HPDE6-E6E7 (cell line): Measurements from ENCODE around the gene XRCC6.
"Not testable (repeated sequence)": the region's sequence is repeated elsewhere in the genome, so short reads cannot be mapped to it uniquely, and the experiment has no call there.

Experiments used
- DNase-seq: peaks from one replicate; pipeline ENCODE4 v3.0.0; 2011; ENCODE audit warnings: missing footprints; ENCODE audit errors: extremely low spot score

Gene XRCC6

GRCh38 chr22:41621099-41621910 is at the start of gene XRCC6:
XRCC6 (plus strand) TSS chr22:41621295; CDS start chr22:41622005, 710 bp downstream.
- DNase-seq: peak; percentile 100

- DNase-seq: no peak
Measured at GRCh38 chr22:41571786-41572185, 49.3 kb upstream of the XRCC6 start.

- not testable (repeated sequence) for DNase-seq
Measured at GRCh38 chr22:41572305-41572704, 48.8 kb upstream of the XRCC6 start.

GRCh38 chr22:41573677-41574076 is 47.4 kb upstream of the XRCC6 start:
- DNase-seq: no peak

- DNase-seq: no peak
Measured at GRCh38 chr22:41574847-41575381, 46.2 kb upstream of the XRCC6 start.

GRCh38 chr22:41575533-41575932 is 45.6 kb upstream of the XRCC6 start:
- DNase-seq: no peak

GRCh38 chr22:41576877-41577276 is 44.2 kb upstream of the XRCC6 start:
- peak; percentile 41 for DNase-seq

- no peak for DNase-seq
Measured at GRCh38 chr22:41578114-41578513, 43.0 kb upstream of the XRCC6 start.

- no peak for DNase-seq
Measured at GRCh38 chr22:41578818-41579217, 42.3 kb upstream of the XRCC6 start.

GRCh38 chr22:41579297-41579996 is 41.6 kb upstream of the XRCC6 start:
- no peak for DNase-seq

- no peak for DNase-seq
Measured at GRCh38 chr22:41579997-41580355, 41.1 kb upstream of the XRCC6 start.

GRCh38 chr22:41582694-41583093 is 38.4 kb upstream of the XRCC6 start:
- DNase-seq: no peak

- no peak for DNase-seq
Measured at GRCh38 chr22:41584881-41585280, 36.2 kb upstream of the XRCC6 start.

- no peak for DNase-seq
Measured at GRCh38 chr22:41585898-41586297, 35.2 kb upstream of the XRCC6 start.

- DNase-seq: no peak
Measured at GRCh38 chr22:41587347-41587723, 33.8 kb upstream of the XRCC6 start.

- DNase-seq: peak; percentile 98
Measured at GRCh38 chr22:41589391-41590241, 31.5 kb upstream of the XRCC6 start, which contains the start of gene PMM1. PMM1 (minus strand) TSS chr22:41589840; CDS start chr22:41589805, 35 bp downstream.

- not testable (repeated sequence) for DNase-seq
Measured at GRCh38 chr22:41593336-41593960, 27.6 kb upstream of the XRCC6 start.

GRCh38 chr22:41595703-41596102 is 25.4 kb upstream of the XRCC6 start:
- no peak for DNase-seq

GRCh38 chr22:41596776-41597634 is 24.1 kb upstream of the XRCC6 start:
- DNase-seq: peak; percentile 48

GRCh38 chr22:41597635-41597953 is 23.5 kb upstream of the XRCC6 start:
- DNase-seq: no peak

GRCh38 chr22:41598081-41598480 is 23.0 kb upstream of the XRCC6 start:
- DNase-seq: peak; percentile 84
